Stimulated activated naive CD8-positive, alpha-beta T cell treated with anti-CD3 and anti-CD28 coated beads, Interleukin-15, Interleukin-2, amounts not matched to agents 100 ng/mL and 50 ng/mL, for 24 hours (primary cell): ENCODE data around the gene GALE.
"Not testable (repeated sequence)": the region's sequence is repeated elsewhere in the genome, so short reads cannot be mapped to it uniquely, and the experiment has no call there.

Source experiments
- H3K27ac Mint-ChIP-seq: one replicate; pipeline ENCODE4 v1.8.0; 2021; ENCODE audit warnings: mild to moderate bottlenecking, mixed read lengths
- H3K27me3 Mint-ChIP-seq: one replicate; pipeline ENCODE4 v1.8.0; 2021; ENCODE audit warnings: mixed read lengths
- H3K36me3 Mint-ChIP-seq: one replicate; pipeline ENCODE4 v1.8.0; 2021; ENCODE audit warnings: low read depth, mixed read lengths
- H3K4me1 Mint-ChIP-seq: one replicate; pipeline ENCODE4 v1.8.0; 2021; ENCODE audit warnings: low read depth, mixed read lengths
- H3K4me3 Mint-ChIP-seq: one replicate; pipeline ENCODE4 v1.8.0; 2021; ENCODE audit warnings: mild to moderate bottlenecking, mixed read lengths
- H3K9me3 Mint-ChIP-seq: one replicate; pipeline ENCODE4 v1.8.0; 2021; ENCODE audit warnings: mixed read lengths

Gene GALE

DNA sequence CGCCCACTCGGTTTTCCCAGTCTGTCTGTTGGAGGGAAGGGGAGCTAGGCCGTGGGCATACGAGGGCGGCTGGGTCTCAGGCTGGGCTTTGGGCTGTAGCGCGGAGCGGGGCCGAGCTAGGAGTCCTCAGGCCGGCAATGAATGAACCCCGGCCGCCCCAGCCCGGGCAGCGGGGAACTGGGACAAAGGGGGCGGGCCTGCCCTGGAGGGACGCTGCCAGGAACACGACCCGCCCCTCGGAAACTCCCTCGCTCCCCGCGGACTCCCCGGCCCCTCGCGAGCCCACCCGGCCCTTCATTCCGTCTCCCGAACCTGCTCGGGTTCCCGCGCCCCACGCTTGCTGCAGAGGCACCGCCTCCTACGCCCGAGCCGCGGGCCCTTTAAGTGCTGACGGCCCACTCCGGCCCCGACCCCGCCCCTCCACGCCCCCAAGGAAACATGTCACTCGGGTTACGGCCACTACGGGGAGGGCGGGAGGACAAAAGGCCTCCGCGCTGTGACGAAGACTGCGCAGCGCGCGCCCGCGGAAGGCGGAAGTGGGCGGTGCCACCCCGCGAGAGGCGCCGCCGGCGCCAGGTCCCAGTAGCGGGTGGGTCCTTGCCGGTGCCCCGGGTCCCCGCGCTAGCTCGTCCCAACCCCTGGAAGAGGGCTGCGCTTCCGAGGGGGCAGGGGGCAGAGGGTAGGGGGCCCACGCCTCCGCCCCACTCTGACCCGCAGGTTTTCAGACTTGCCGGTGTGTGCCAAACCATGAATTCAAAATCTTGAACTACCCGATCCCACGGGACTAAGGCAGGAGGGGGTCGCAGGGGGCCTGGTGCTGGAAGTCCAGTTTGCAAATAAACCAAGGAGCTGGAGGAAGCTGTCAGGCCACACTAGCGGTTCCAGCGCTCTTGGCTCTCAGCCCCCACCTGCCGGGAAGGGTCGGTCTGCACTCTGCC, at the start of gene GALE:
Gene GALE (minus strand): TSS at position 355 of the 938 bp plus-strand sequence. CDS start 1,747 bp downstream, outside the sequence.
- Mint-ChIP-seq H3K36me3 (peaks cover 12% of the 10 kb centered on the region), H3K9me3 (no peaks in the 10 kb centered on the region), H3K4me3 (peak within 1 kb of the TSS; percentile 98), H3K4me1 (peaks cover 19% of the 10 kb centered on the region), H3K27me3 (no peaks in the 10 kb centered on the region), H3K27ac (peak within 1 kb of the TSS; percentile 94)

DNA sequence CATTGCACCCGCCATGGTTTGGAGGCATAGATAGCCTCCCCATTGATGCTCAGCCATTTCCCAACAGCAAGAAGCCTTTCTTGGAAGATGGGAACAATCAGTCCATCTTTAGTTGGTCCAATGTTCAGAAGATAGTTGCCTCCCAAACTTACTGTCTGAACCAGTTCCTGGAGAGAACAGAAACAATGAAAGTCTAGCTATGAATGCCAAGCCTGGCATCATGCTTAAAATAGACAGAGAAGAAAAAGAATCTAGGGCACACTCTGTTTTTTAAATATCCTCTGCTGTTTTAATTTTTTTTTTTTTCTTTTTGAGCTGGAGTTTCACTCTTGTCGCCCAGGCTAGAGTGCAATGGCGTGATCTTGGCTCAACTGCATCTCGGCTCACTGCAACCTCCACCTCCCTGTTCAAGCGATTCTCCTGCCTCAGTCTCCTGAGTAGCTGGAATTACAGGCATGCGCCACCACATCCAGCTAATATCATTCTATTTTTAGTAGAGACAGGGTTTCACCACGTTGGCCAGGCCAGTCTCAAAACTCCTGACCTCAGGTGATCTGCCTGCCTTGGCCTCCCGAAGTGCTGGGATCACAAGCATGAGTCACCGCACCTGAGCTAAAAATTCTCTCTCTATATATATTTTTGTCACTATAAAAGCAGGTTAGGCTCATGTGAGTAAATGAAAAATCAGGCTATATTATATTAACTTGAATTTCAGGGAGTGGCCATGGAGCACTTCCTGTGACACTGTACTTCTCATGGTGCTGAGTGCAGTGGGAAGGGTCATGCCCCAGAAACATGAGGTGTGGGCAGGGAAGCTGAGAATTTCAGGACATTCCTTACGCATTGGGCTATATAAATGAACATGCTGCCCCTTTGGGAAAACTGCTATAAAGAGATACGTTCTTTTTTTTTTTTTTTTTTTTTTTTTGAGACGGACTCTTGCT, 48.4 kb upstream of the GALE start:
- H3K36me3 Mint-ChIP-seq = peaks cover 33% of the 10 kb centered on the region
- H3K9me3 Mint-ChIP-seq = no peaks in the 10 kb centered on the region
- H3K27ac Mint-ChIP-seq = no peak overlapping the region
- H3K4me3 Mint-ChIP-seq = no peak overlapping the region
- no peaks in the 10 kb centered on the region for H3K27me3 Mint-ChIP-seq
- no peaks in the 10 kb centered on the region for H3K4me1 Mint-ChIP-seq

GRCh38 chr1:23847482-23848095, 47.0 kb upstream of the GALE start:
- not testable (repeated sequence) for H3K9me3 Mint-ChIP-seq, H3K27me3 Mint-ChIP-seq, H3K4me1 Mint-ChIP-seq, H3K27ac Mint-ChIP-seq, H3K4me3 Mint-ChIP-seq
- H3K36me3 Mint-ChIP-seq = peaks cover 33% of the 10 kb centered on the region

DNA sequence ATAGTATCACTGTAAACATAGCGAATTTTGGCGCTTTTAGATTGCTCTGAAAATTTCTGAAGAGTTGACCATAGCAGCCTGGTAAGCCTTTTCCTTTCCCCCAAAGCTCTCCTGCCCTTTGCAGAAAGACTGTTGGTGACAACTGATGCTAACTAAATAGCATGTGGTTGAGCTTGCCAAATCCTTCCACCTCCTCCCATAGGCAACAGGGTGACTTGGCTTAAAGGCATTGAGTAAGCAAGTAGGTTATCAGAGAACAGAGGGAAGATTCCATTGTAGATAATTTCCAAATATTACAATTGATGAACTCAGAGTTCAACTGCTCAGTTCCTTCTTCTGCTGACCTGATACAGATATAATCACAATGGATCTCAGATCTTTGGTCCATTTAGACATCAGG, 44.6 kb upstream of the GALE start:
- Mint-ChIP-seq H3K9me3 (no peaks in the 10 kb centered on the region), H3K4me1 (no peaks in the 10 kb centered on the region), H3K36me3 (peaks cover 29% of the 10 kb centered on the region), H3K4me3 (no peak overlapping the region), H3K27ac (no peak overlapping the region), H3K27me3 (no peaks in the 10 kb centered on the region)

DNA sequence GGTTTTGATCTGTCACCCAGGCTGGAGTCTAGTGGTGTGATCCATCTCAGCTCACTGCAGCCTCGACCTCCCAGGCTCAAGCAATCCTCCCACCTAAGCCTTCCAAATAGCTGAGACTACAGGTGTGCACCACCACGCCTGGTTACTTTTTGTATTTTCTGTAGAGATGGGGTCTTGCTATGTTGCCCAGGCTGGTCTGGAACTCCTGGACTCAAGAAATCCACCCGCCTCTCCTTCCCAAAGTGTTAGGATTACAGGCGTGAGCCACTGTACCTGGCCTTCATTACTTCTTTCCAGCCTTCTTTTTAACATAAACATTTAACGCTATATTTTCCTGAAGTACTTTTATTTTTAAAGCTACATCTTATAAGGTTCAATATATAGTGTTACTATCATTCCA, 43.1 kb upstream of the GALE start:
- H3K27ac Mint-ChIP-seq = no peak overlapping the region
- no peaks in the 10 kb centered on the region for H3K4me1 Mint-ChIP-seq
- no peaks in the 10 kb centered on the region for H3K27me3 Mint-ChIP-seq
- H3K4me3 Mint-ChIP-seq = no peak overlapping the region
- peaks cover 26% of the 10 kb centered on the region for H3K36me3 Mint-ChIP-seq
- no peaks in the 10 kb centered on the region for H3K9me3 Mint-ChIP-seq

GRCh38 chr1:23838401-23838866, 37.9 kb upstream of the GALE start:
- peak overlapping the region; percentile 6 for H3K27ac Mint-ChIP-seq
- peak overlapping the region; percentile 71 for H3K4me3 Mint-ChIP-seq
- peaks cover 15% of the 10 kb centered on the region for H3K4me1 Mint-ChIP-seq
- no peaks in the 10 kb centered on the region for H3K36me3 Mint-ChIP-seq
- no peaks in the 10 kb centered on the region for H3K9me3 Mint-ChIP-seq
- no peaks in the 10 kb centered on the region for H3K27me3 Mint-ChIP-seq

DNA sequence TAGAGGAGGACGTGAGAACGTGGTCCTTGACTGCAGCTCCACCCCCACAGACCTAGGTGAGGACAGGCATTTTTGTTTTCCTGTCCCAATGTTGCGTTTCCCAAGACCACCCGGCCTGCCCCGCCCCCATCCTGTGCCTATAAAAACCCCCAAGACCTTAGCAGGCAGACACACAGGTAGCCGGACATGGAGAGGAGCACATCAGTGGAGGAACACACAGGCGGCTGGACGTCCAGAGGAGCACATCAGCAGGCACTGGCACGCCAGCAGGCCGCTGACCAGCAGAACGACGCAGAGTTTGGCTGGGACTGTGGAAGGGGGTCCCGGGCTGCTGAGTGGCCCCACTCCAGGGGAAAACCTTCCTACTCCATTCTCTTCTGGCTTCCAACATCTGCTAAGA, 37.4 kb upstream of the GALE start:
- H3K9me3 Mint-ChIP-seq = no peaks in the 10 kb centered on the region
- H3K4me3 Mint-ChIP-seq = peak overlapping the region; percentile 71
- peak overlapping the region; percentile 6 for H3K27ac Mint-ChIP-seq

DNA sequence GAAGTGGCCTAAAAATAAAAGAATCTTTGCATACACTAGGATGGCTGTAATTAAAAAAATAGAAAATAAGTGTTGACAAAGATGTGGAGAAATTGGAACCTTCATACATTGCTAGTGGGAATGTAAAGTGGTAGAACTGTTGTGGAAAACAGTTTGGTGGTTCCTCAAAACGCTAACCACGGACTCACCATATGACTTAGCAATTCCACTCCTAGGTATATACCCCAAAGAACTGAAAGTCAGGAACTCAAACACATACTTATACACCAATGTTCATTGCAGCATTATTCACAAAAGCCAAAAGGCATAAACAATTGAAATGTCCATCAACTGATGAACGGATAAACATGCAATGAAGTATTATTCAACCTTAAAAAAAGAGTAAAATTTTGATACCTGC, 35.5 kb upstream of the GALE start:
- no peaks in the 10 kb centered on the region for H3K27me3 Mint-ChIP-seq
- no peaks in the 10 kb centered on the region for H3K9me3 Mint-ChIP-seq
- H3K4me1 Mint-ChIP-seq = peaks cover 15% of the 10 kb centered on the region
- H3K27ac Mint-ChIP-seq = no peak overlapping the region
- H3K36me3 Mint-ChIP-seq = no peaks in the 10 kb centered on the region
- no peak overlapping the region for H3K4me3 Mint-ChIP-seq

More for the DNA sequence above, 37.4 kb upstream of the GALE start:
- H3K27me3 Mint-ChIP-seq = no peaks in the 10 kb centered on the region
- peaks cover 15% of the 10 kb centered on the region for H3K4me1 Mint-ChIP-seq
- H3K36me3 Mint-ChIP-seq = no peaks in the 10 kb centered on the region

DNA sequence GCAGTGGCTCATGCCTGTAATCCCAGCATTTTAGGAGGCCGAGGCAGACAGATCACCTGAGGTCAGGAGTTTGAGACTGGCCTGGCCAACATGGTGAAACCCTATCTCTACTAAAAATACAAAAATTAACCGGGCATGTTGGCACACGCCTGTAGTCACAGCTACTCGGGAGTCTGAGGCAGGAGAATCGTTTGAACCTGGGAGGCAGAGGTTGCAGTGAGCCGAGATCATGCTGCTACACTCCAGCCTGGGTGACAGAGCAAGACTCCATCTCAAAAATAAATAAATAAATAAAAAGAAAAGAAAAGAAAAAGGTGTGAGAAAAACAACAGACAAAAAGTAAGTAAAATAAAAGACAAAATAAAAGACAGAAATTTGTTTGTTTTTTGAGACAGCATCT, 33.6 kb upstream of the GALE start:
- H3K4me3 Mint-ChIP-seq, H3K36me3 Mint-ChIP-seq, H3K9me3 Mint-ChIP-seq, H3K27ac Mint-ChIP-seq, H3K27me3 Mint-ChIP-seq: not testable (repeated sequence)
- H3K4me1 Mint-ChIP-seq = peaks cover 22% of the 10 kb centered on the region

DNA sequence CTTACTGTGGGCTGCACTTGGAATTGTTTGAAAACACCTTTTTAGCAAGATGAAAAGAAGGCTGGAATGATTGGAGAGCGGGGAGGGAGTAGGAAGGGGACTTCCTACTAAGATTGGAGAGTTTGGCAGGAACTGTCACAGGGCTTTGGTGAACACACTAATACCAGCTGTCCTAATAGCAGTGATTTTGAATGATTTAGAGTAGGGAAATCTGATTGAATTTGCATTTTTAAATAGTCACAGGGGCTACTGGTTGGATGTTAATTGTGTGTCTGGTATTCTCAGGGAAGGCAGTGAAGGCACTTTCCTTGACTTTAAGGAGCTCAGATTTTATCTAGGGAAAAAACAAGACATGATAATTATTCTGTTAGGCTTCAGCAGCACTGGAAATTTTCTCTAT, 27.2 kb upstream of the GALE start:
- H3K9me3 Mint-ChIP-seq = no peaks in the 10 kb centered on the region
- H3K27ac Mint-ChIP-seq = no peak overlapping the region
- no peaks in the 10 kb centered on the region for H3K36me3 Mint-ChIP-seq
- peaks cover 25% of the 10 kb centered on the region for H3K4me1 Mint-ChIP-seq
- no peaks in the 10 kb centered on the region for H3K27me3 Mint-ChIP-seq
- no peak overlapping the region for H3K4me3 Mint-ChIP-seq

DNA sequence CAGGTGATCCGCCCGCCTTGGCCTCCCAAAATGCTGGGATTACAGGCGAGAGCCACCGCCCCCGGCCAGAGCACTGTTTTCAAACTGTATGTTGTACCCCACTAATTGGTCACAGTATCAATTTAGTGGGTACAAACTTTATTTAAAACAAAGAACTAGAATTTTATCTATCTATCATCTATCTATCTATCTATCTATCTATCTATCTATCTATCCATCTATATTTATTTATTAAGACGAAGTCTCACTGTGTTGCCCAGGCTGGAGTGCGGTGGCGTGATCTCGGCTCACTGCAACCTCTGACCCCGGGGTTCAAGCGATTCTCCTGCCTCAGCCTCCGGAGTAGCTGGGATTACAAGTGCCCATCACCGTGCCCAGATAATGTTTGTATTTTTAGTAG, 26.0 kb upstream of the GALE start:
- not testable (repeated sequence) for H3K36me3 Mint-ChIP-seq, H3K4me3 Mint-ChIP-seq, H3K27me3 Mint-ChIP-seq, H3K9me3 Mint-ChIP-seq, H3K27ac Mint-ChIP-seq
- H3K4me1 Mint-ChIP-seq = peaks cover 25% of the 10 kb centered on the region

DNA sequence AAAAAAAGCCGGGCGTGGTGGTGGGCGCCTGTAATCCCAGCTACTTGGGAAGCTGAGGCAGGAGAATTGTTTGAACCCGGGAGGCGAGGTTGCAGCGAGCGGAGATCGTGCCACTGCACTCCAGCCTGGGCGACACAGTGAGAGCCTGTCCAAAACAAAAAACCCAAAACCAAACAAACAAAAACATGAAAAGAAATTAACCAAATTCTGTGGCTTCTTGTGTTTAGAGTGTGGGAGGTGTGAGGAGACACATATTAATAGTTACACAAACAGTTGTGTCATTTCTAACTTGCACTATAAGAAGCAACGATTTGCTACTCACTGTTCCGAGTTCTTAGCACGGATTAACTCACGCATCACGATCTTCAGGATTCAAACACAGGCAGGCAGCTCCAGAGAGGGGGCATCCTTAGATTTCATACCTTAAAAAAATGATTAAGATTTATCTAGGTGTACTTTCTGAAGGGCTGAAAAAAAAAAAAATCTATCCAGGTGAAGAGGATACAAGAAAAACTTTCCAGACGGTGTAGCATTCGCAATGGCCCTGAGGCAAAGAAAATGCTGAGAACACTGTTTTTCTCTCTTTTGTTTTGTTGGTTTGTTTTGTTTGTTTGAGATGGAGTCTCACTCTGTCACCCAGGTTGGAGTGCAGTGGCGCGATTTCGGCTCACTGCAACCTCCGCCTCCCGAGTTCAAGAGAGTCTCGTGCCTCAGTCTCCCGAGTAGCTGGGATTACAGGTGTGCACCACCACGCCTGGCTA, 25.4 kb upstream of the GALE start:
- H3K27me3 Mint-ChIP-seq = no peaks in the 10 kb centered on the region
- peaks cover 25% of the 10 kb centered on the region for H3K4me1 Mint-ChIP-seq
- no peaks in the 10 kb centered on the region for H3K36me3 Mint-ChIP-seq
- H3K27ac Mint-ChIP-seq = peak overlapping the region; percentile 96
- peak overlapping the region; percentile 97 for H3K4me3 Mint-ChIP-seq
- no peaks in the 10 kb centered on the region for H3K9me3 Mint-ChIP-seq

GRCh38 chr1:23825076-23825761, 24.7 kb upstream of the GALE start, which contains the start of gene HMGCL:
Gene HMGCL (minus strand): TSS chr1:23825429. CDS start chr1:23825415, 14 bp downstream.
- Mint-ChIP-seq H3K9me3 (no peaks in the 10 kb centered on the region), H3K4me3 (peak within 1 kb of the TSS; percentile 97), H3K27ac (peak within 1 kb of the TSS; percentile 96)

More at GRCh38 chr1:23825076-23825761, 24.7 kb upstream of the GALE start, which contains the start of gene HMGCL:
- Mint-ChIP-seq H3K4me1 (peaks cover 21% of the 10 kb centered on the region), H3K36me3 (no peaks in the 10 kb centered on the region), H3K27me3 (no peaks in the 10 kb centered on the region)
